Fibroblast of lung (primary cell): ENCODE data around the gene INSC.

Source experiments
- EZH2 ChIP-seq: IDR thresholded peaks from 2 replicates; pipeline ENCODE4 v1.5.1; 2012; ENCODE audit warnings: low read length, control low read depth, mild to moderate bottlenecking; ENCODE audit errors: missing control alignments
- TF ChIP-seq, protein P1 (sequence below), 2 donors: IDR thresholded peaks in 1 of 2; conservative IDR thresholded peaks in 1 of 2; 1 replicate in 1 of 2; 2 replicates in 1 of 2; pipeline ENCODE4 v1.5.1; 2011 to 2012; ENCODE audit warnings: low read length in 2 of 2, control low read depth in 1 of 2, inconsistent platforms in 1 of 2, low read depth in 1 of 2, mild to moderate bottlenecking in 1 of 2

- TF ChIP-seq, protein P1, sequence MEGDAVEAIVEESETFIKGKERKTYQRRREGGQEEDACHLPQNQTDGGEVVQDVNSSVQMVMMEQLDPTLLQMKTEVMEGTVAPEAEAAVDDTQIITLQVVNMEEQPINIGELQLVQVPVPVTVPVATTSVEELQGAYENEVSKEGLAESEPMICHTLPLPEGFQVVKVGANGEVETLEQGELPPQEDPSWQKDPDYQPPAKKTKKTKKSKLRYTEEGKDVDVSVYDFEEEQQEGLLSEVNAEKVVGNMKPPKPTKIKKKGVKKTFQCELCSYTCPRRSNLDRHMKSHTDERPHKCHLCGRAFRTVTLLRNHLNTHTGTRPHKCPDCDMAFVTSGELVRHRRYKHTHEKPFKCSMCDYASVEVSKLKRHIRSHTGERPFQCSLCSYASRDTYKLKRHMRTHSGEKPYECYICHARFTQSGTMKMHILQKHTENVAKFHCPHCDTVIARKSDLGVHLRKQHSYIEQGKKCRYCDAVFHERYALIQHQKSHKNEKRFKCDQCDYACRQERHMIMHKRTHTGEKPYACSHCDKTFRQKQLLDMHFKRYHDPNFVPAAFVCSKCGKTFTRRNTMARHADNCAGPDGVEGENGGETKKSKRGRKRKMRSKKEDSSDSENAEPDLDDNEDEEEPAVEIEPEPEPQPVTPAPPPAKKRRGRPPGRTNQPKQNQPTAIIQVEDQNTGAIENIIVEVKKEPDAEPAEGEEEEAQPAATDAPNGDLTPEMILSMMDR (conservative IDR thresholded peaks at IDR 0.05 in 1 of 2, IDR thresholded peaks at IDR 0.05 in 1 of 2; ENCODE audit: low read depth in 1 of 2, low read length in 2 of 2): no peak
- no peak for TF ChIP-seq EZH2
Measured at GRCh38 chr11:15099267-15099666, 15.5 kb upstream of the INSC start.
